GM23338 (cell line): ENCODE measurements around the gene ARFGAP2. TPM values are rescaled to one million over a fixed set of nuclear protein-coding genes. Genes with fewer than 3 reads are reported as not detected.

ENCODE experiments used
- ATAC-seq: fragments of 200-7000 bp; cut with Tn5 transposase; 3 replicates; pipeline ENCODE4 v1.9.1; 2020
- DNase-seq: peaks from one replicate; pipeline ENCODE4 v3.0.0-alpha.2; 2015; ENCODE audit warnings: low spot score
- H2AFZ ChIP-seq: fragments of 200-600 bp; sonication (generic); 2 replicates; pipeline ENCODE4 v1.8.0; 2016; ENCODE audit warnings: antibody characterized with exemption, mild to moderate bottlenecking, moderate library complexity
- H3F3A ChIP-seq: fragments of 200-600 bp; sonication (generic); replicated peaks from 2 replicates; pipeline ENCODE4 v1.8.0; 2017; ENCODE audit warnings: antibody characterized with exemption, mixed run types, low read depth
- H3K27ac ChIP-seq: fragments of 200-600 bp; sonication (generic); 2 replicates; pipeline ENCODE4 v1.6.1; 2016; ENCODE audit warnings: low read depth
- H3K27me3 ChIP-seq: fragments of 200-600 bp; sonication (generic); 2 replicates; pipeline ENCODE4 v1.8.0; 2016; ENCODE audit warnings: mild to moderate bottlenecking, mixed run types, moderate library complexity; ENCODE audit not compliant: insufficient read depth
- H3K36me3 ChIP-seq: fragments of 200-600 bp; sonication (generic); 2 replicates; pipeline ENCODE4 v1.8.0; 2016; ENCODE audit warnings: mild to moderate bottlenecking; ENCODE audit not compliant: insufficient read depth
- H3K4me1 ChIP-seq: fragments of 200-600 bp; sonication (generic); 2 replicates; pipeline ENCODE4 v1.8.0; 2016; ENCODE audit warnings: mild to moderate bottlenecking, moderate library complexity; ENCODE audit not compliant: insufficient read depth
- H3K4me2 ChIP-seq: fragments of 200-600 bp; sonication (generic); 2 replicates; pipeline ENCODE4 v1.7.1; 2017; ENCODE audit warnings: mixed run types
- H3K4me3 ChIP-seq: fragments of 200-600 bp; sonication (generic); 2 replicates; pipeline ENCODE4 v1.6.1; 2016; ENCODE audit warnings: mixed run types
- H3K79me2 ChIP-seq: fragments of 200-600 bp; sonication (generic); replicated peaks from 2 replicates; pipeline ENCODE4 v1.8.0; 2017; ENCODE audit warnings: mild to moderate bottlenecking; ENCODE audit not compliant: insufficient read depth
- H3K9me2 ChIP-seq: fragments of 200-600 bp; sonication (generic); 2 replicates; pipeline ENCODE4 v1.8.0; 2017; ENCODE audit not compliant: insufficient read depth
- H4K20me1 ChIP-seq: fragments of 200-600 bp; sonication (generic); replicated peaks from 2 replicates; pipeline ENCODE4 v1.8.0; 2017; ENCODE audit warnings: mild to moderate bottlenecking; ENCODE audit not compliant: insufficient read depth
- H3K27ac Mint-ChIP-seq: 2 replicates; pipeline ENCODE4 v1.8.0; 2020; ENCODE audit warnings: inconsistent platforms, mild to moderate bottlenecking, moderate library complexity, mixed read lengths
- H3K27me3 Mint-ChIP-seq: 3 replicates; pipeline ENCODE4 v1.8.0; 2022; ENCODE audit warnings: low read depth, mild to moderate bottlenecking, moderate library complexity, mixed read lengths, inconsistent platforms; ENCODE audit not compliant: insufficient read depth, poor library complexity
- H3K36me3 Mint-ChIP-seq: 3 replicates; pipeline ENCODE4 v1.8.0; 2021; ENCODE audit warnings: low read depth, mild to moderate bottlenecking, inconsistent platforms, moderate library complexity, mixed read lengths
- H3K4me1 Mint-ChIP-seq: 3 replicates; pipeline ENCODE4 v1.8.0; 2020; ENCODE audit warnings: mild to moderate bottlenecking, inconsistent platforms, mixed read lengths
- H3K4me3 Mint-ChIP-seq: 3 replicates; pipeline ENCODE4 v1.8.0; 2021; ENCODE audit warnings: moderate library complexity, mild to moderate bottlenecking, inconsistent platforms, mixed read lengths
- H3K9me3 Mint-ChIP-seq: 3 replicates; pipeline ENCODE4 v1.8.0; 2020; ENCODE audit warnings: moderate library complexity, mild to moderate bottlenecking, inconsistent platforms, mixed read lengths
- CREB1 ChIP-seq: fragments of 250-450 bp; sonication (Bioruptor Pico); IDR thresholded peaks from 2 replicates; pipeline ENCODE4 v1.5.0; 2020; ENCODE audit warnings: low read depth, mild to moderate bottlenecking, moderate library complexity
- CTCF ChIP-seq, 2 experiments: fragments of 200-600 bp in 1 of 2; sonication (generic) in 1 of 2; conservative IDR thresholded peaks; 2 replicates each; pipeline versions ENCODE4 v1.5.1 to v1.6.1; 2016 to 2017; ENCODE audit warnings: antibody characterized with exemption in 2 of 2, low read depth in 2 of 2, mild to moderate bottlenecking in 2 of 2, moderate library complexity in 1 of 2
- ETS1 ChIP-seq: IDR thresholded peaks from 2 replicates; pipeline ENCODE4 v1.6.1; 2016; ENCODE audit warnings: antibody characterized with exemption
- EZH2phosphoT487 ChIP-seq: fragments of 200-600 bp; sonication (generic); IDR thresholded peaks from one replicate; pipeline ENCODE4 v1.8.1; 2018; ENCODE audit warnings: antibody characterized with exemption; ENCODE audit not compliant: unreplicated experiment
- JUNB ChIP-seq: IDR thresholded peaks from one replicate; pipeline ENCODE4 v1.6.1; 2016; ENCODE audit warnings: antibody characterized with exemption; ENCODE audit not compliant: unreplicated experiment
- NANOG ChIP-seq: IDR thresholded peaks from 2 replicates; pipeline ENCODE4 v1.6.1; 2016; ENCODE audit warnings: antibody characterized with exemption, borderline replicate concordance
- POLR2AphosphoS5 ChIP-seq: IDR thresholded peaks from 2 replicates; pipeline ENCODE4 v1.6.1; 2016; ENCODE audit warnings: antibody characterized with exemption, low read depth
- REST ChIP-seq: IDR thresholded peaks from one replicate; pipeline ENCODE4 v1.6.1; 2018; ENCODE audit warnings: antibody characterized with exemption; ENCODE audit not compliant: unreplicated experiment
- ZNF114 ChIP-seq: fragments of 250-450 bp; sonication (Bioruptor Pico); IDR thresholded peaks from 2 replicates; pipeline ENCODE4 v1.5.0; 2020; ENCODE audit warnings: mild to moderate bottlenecking, moderate library complexity
- ZNF331 ChIP-seq: fragments of 250-450 bp; sonication (Bioruptor Pico); IDR thresholded peaks from 2 replicates; pipeline ENCODE4 v1.5.0; 2020; ENCODE audit warnings: low read depth, mild to moderate bottlenecking, moderate library complexity
- polyA plus RNA-seq: library from polyadenylated mRNA; unstranded; fragments of >200 nt; fragmentation: Nextera tagmentation; extraction: Ambion mirVana; gene quantifications from 2 replicates; pipeline ENCODE4 v1.2.1, GENCODE V29; 2016
- total RNA-seq: library from RNA; depleted of rRNA; stranded (reverse); fragments of >200 nt; shearing (Covaris generic); gene quantifications from 2 replicates; pipeline ENCODE4 v1.2.3, GENCODE V29; 2014

The ARFGAP2 gene
- total and polyA plus RNA-seq, 2 experiments from 2014 or later = 25.6 to 122 TPM

- Histone ChIP-seq H3K9me2 (no peaks in the 10 kb centered on the region), H4K20me1 (no peaks in the 10 kb centered on the region), H3K27ac (no peak overlapping the region), H2AFZ (no peak overlapping the region), H3F3A (no peaks in the 10 kb centered on the region), H3K36me3 (no peaks in the 10 kb centered on the region), H3K27me3 (no peaks in the 10 kb centered on the region), H3K4me2 (no peak overlapping the region), H3K4me1 (no peaks in the 10 kb centered on the region), H3K4me3 (no peak overlapping the region), H3K79me2 (no peaks in the 10 kb centered on the region)
- Mint-ChIP-seq H3K36me3 (no peaks in the 10 kb centered on the region; the same call in 2 of the 3 replicates), H3K27ac (no peak overlapping the region), H3K27me3 (no peaks in the 10 kb centered on the region), H3K4me1 (peaks cover 5% of the 10 kb centered on the region; the same call in 2 of the 3 replicates), H3K9me3 (no peaks in the 10 kb centered on the region), H3K4me3 (no peak overlapping the region)
- TF ChIP-seq NANOG = no peak
- no peak for TF ChIP-seq JUNB
- DNase-seq (no peak), ATAC-seq (no peak)
Observed at GRCh38 chr11:47139878-47140277, 36.8 kb downstream of the ARFGAP2 start.

- no peaks in the 10 kb centered on the region for H4K20me1 ChIP-seq
- H2AFZ ChIP-seq = no peak overlapping the region
- no peaks in the 10 kb centered on the region for H3K4me1 ChIP-seq
- H3K4me2 ChIP-seq = no peak overlapping the region
- no peaks in the 10 kb centered on the region for H3K79me2 ChIP-seq
- H3K9me3 Mint-ChIP-seq = no peaks in the 10 kb centered on the region
- H3K4me3 Mint-ChIP-seq = no peak overlapping the region
- ATAC-seq (no peak), DNase-seq (no peak)
- H3K27ac ChIP-seq = no peak overlapping the region
- peaks cover 3% of the 10 kb centered on the region; the same call in 2 of the 3 replicates for H3K4me1 Mint-ChIP-seq
- no peaks in the 10 kb centered on the region for H3K9me2 ChIP-seq
- no peak overlapping the region for H3K27ac Mint-ChIP-seq
- H3K36me3 Mint-ChIP-seq = no peaks in the 10 kb centered on the region; the same call in 2 of the 3 replicates
- H3K36me3 ChIP-seq = no peaks in the 10 kb centered on the region
- H3F3A ChIP-seq = no peaks in the 10 kb centered on the region
- no peak overlapping the region for H3K4me3 ChIP-seq
- peaks cover 3% of the 10 kb centered on the region for H3K27me3 Mint-ChIP-seq
- TF ChIP-seq POLR2AphosphoS5 (no peak), EZH2phosphoT487 (no peak), ZNF331 (CRISPR knock-in tag) (no peak)
- no peaks in the 10 kb centered on the region for H3K27me3 ChIP-seq
Observed at GRCh38 chr11:47137476-47137875, 39.2 kb downstream of the ARFGAP2 start.

GRCh38 chr11:47136921-47137320 lies 39.8 kb downstream of the ARFGAP2 start:
- H3K9me2 ChIP-seq = no peaks in the 10 kb centered on the region
- H3K36me3 ChIP-seq = no peaks in the 10 kb centered on the region
- H3K27me3 ChIP-seq = no peaks in the 10 kb centered on the region
- ATAC-seq (no peak), DNase-seq (no peak)
- peaks cover 3% of the 10 kb centered on the region for H3K27me3 Mint-ChIP-seq
- no peaks in the 10 kb centered on the region; the same call in 2 of the 3 replicates for H3K36me3 Mint-ChIP-seq
- H3K4me1 Mint-ChIP-seq = no peaks in the 10 kb centered on the region
- no peak overlapping the region for H3K4me2 ChIP-seq
- no peak overlapping the region for H2AFZ ChIP-seq
- no peak overlapping the region for H3K27ac Mint-ChIP-seq
- H3K9me3 Mint-ChIP-seq = no peaks in the 10 kb centered on the region
- H3F3A ChIP-seq = no peaks in the 10 kb centered on the region
- H3K4me1 ChIP-seq = no peaks in the 10 kb centered on the region
- H3K79me2 ChIP-seq = no peaks in the 10 kb centered on the region
- H3K27ac ChIP-seq = no peak overlapping the region
- no peak overlapping the region for H3K4me3 Mint-ChIP-seq
- TF ChIP-seq ETS1 (no peak), ZNF114 (CRISPR knock-in tag) (no peak), CTCF (conservative IDR thresholded peaks at IDR 0.05; ENCODE audit: low read depth in 2 of 2) (no peak), NANOG (no peak), REST (no peak), CREB1 (CRISPR knock-in tag) (no peak), ZNF331 (CRISPR knock-in tag) (no peak), JUNB (no peak), EZH2phosphoT487 (no peak)
- no peaks in the 10 kb centered on the region for H4K20me1 ChIP-seq
- H3K4me3 ChIP-seq = no peak overlapping the region
